Suprapubic skin (tissue), 4 donors: ENCODE data around the gene PHLDB3. TPM values are rescaled to one million over a fixed set of nuclear protein-coding genes. Genes with fewer than 3 reads are reported as not detected.
"Not testable (repeated sequence)": the region's sequence is repeated elsewhere in the genome, so short reads cannot be mapped to it uniquely, and the experiment has no call there.

Experiments used
- DNase-seq, 2 donors: peaks; one replicate each; pipeline ENCODE4 v3.0.0-alpha.2; 2019; ENCODE audit warnings: low spot score in 2 of 2
- H3K27ac ChIP-seq: fragments of 200-600 bp; sonication (generic); one replicate; pipeline ENCODE4 v1.5.1; 2019
- H3K27me3 ChIP-seq: fragments of 200-600 bp; sonication (generic); one replicate; pipeline ENCODE4 v1.5.1; 2019
- H3K36me3 ChIP-seq: fragments of 200-600 bp; sonication (generic); one replicate; pipeline ENCODE4 v1.5.1; 2019
- H3K4me1 ChIP-seq: fragments of 200-600 bp; sonication (generic); one replicate; pipeline ENCODE4 v1.5.1; 2019
- H3K4me3 ChIP-seq: fragments of 200-600 bp; sonication (generic); one replicate; pipeline ENCODE4 v1.5.1; 2019; ENCODE audit warnings: mild to moderate bottlenecking
- H3K9me3 ChIP-seq: fragments of 200-600 bp; sonication (generic); one replicate; pipeline ENCODE4 v1.5.1; 2019
- CTCF ChIP-seq, 2 donors: fragments of 200-600 bp in 1 of 2; fragments of 450-650 bp in 1 of 2; sonication (generic) in 1 of 2; IDR thresholded peaks; one replicate each; pipeline ENCODE4 v1.5.1; 2016 to 2019; ENCODE audit warnings: antibody characterized with exemption in 2 of 2, mild to moderate bottlenecking in 1 of 2, moderate library complexity in 1 of 2
- EP300 ChIP-seq: sonication (generic); formaldehyde crosslinking; IDR thresholded peaks from one replicate; pipeline ENCODE4 v1.6.1; 2017; ENCODE audit warnings: antibody characterized with exemption
- POLR2A ChIP-seq, 2 donors: fragments of 450-650 bp; IDR thresholded peaks; one replicate each; pipeline ENCODE4 v1.6.1; 2017; ENCODE audit warnings: antibody characterized with exemption in 2 of 2, mild to moderate bottlenecking in 2 of 2, moderate library complexity in 2 of 2
- POLR2AphosphoS5 ChIP-seq, 3 donors: sonication (generic); formaldehyde crosslinking; IDR thresholded peaks; one replicate each; pipeline ENCODE4 v1.6.1; 2017; ENCODE audit warnings: antibody characterized with exemption in 3 of 3
- WGBS: methylation state at CpG from one replicate; pipeline ENCODE4 v1.1.5; 2018; 5-methylcytosine and 5-hydroxymethylcytosine counted together
- total RNA-seq, 4 donors: library from RNA; depleted of rRNA; stranded (reverse); fragments of >200 nt; gene quantifications; one replicate each; pipeline ENCODE4 v1.1.0, GENCODE V29; 2016

PHLDB3 gene
- total RNA-seq, 4 donors from 2014 or later: 63.2 to 110 (median 72.2) TPM

GRCh38 chr19:43548706-43549105, 44.2 kb upstream of the PHLDB3 start:
- Histone ChIP-seq H3K9me3 (no peaks in the 10 kb centered on the region), H3K4me1 (no peaks in the 10 kb centered on the region), H3K36me3 (peaks cover 78% of the 10 kb centered on the region), H3K4me3 (no peak overlapping the region), H3K27me3 (no peaks in the 10 kb centered on the region), H3K27ac (no peak overlapping the region)
- 76% methylated on average over 2 of the region's 2 CpGs for WGBS
- TF ChIP-seq CTCF (IDR thresholded peaks at IDR 0.05): no peak
- no peak for DNase-seq

- 69% methylated on average over 12 of the region's 24 CpGs for WGBS
- H3K36me3 ChIP-seq: peaks cover 78% of the 10 kb centered on the region
Observed at GRCh38 chr19:43547926-43548325, 43.4 kb upstream of the PHLDB3 start.

GRCh38 chr19:43546581-43546980, 42.0 kb upstream of the PHLDB3 start:
- H3K36me3 ChIP-seq: peaks cover 78% of the 10 kb centered on the region
- TF ChIP-seq POLR2AphosphoS5 (IDR thresholded peaks at IDR 0.05) (no peak), CTCF (IDR thresholded peaks at IDR 0.05) (no peak), EP300 (no peak), POLR2A (IDR thresholded peaks at IDR 0.05) (no peak)

More at GRCh38 chr19:43547926-43548325, 43.4 kb upstream of the PHLDB3 start:
- H3K9me3 ChIP-seq, H3K4me1 ChIP-seq, H3K4me3 ChIP-seq, H3K27ac ChIP-seq, H3K27me3 ChIP-seq, DNase-seq: not testable (repeated sequence)

GRCh38 chr19:43545981-43546380, 41.4 kb upstream of the PHLDB3 start:
- Histone ChIP-seq H3K27me3 (no peaks in the 10 kb centered on the region), H3K9me3 (no peaks in the 10 kb centered on the region), H3K4me3 (no peak overlapping the region), H3K27ac (no peak overlapping the region), H3K36me3 (peaks cover 78% of the 10 kb centered on the region), H3K4me1 (no peaks in the 10 kb centered on the region)
- no peak for DNase-seq
- WGBS: 100% methylated on average over 1 of the region's 2 CpGs
- TF ChIP-seq POLR2A (IDR thresholded peaks at IDR 0.05) (no peak), POLR2AphosphoS5 (IDR thresholded peaks at IDR 0.05) (no peak), EP300 (no peak), CTCF (IDR thresholded peaks at IDR 0.05) (no peak)

More at GRCh38 chr19:43546581-43546980, 42.0 kb upstream of the PHLDB3 start:
- H3K4me3 ChIP-seq: no peak overlapping the region
- no peak for DNase-seq
- H3K27ac ChIP-seq: no peak overlapping the region
- no peaks in the 10 kb centered on the region for H3K27me3 ChIP-seq
- 96% methylated on average over 3 of the region's 3 CpGs for WGBS
- H3K9me3 ChIP-seq: no peaks in the 10 kb centered on the region
- no peaks in the 10 kb centered on the region for H3K4me1 ChIP-seq

GRCh38 chr19:43545276-43545675, 40.7 kb upstream of the PHLDB3 start:
- 85% methylated on average over 5 of the region's 5 CpGs for WGBS
- no peak overlapping the region for H3K4me3 ChIP-seq
- no peak overlapping the region for H3K27ac ChIP-seq
- no peak for DNase-seq
- H3K4me1 ChIP-seq: no peaks in the 10 kb centered on the region
- H3K27me3 ChIP-seq: no peaks in the 10 kb centered on the region
- TF ChIP-seq EP300: no peak
- no peak for TF ChIP-seq POLR2AphosphoS5 (IDR thresholded peaks at IDR 0.05)
- no peak for TF ChIP-seq POLR2A (IDR thresholded peaks at IDR 0.05)
- no peak for TF ChIP-seq CTCF (IDR thresholded peaks at IDR 0.05)
- H3K9me3 ChIP-seq: no peaks in the 10 kb centered on the region
- H3K36me3 ChIP-seq: peaks cover 78% of the 10 kb centered on the region

GRCh38 chr19:43544077-43544476, 39.5 kb upstream of the PHLDB3 start:
- no peak overlapping the region for H3K4me3 ChIP-seq
- peaks cover 78% of the 10 kb centered on the region for H3K36me3 ChIP-seq
- WGBS: 96% methylated on average over 8 of the region's 9 CpGs

More at GRCh38 chr19:43544077-43544476, 39.5 kb upstream of the PHLDB3 start:
- Histone ChIP-seq H3K9me3 (no peaks in the 10 kb centered on the region), H3K27ac (no peak overlapping the region), H3K27me3 (no peaks in the 10 kb centered on the region), H3K4me1 (no peaks in the 10 kb centered on the region)
- TF ChIP-seq POLR2A (IDR thresholded peaks at IDR 0.05): no peak
- no peak for TF ChIP-seq CTCF (IDR thresholded peaks at IDR 0.05)
- no peak for TF ChIP-seq EP300
- TF ChIP-seq POLR2AphosphoS5 (IDR thresholded peaks at IDR 0.05): no peak
- DNase-seq: no peak
